GM08714 (cell line): ENCODE measurements around the gene OR5W2.
"Not testable (repeated sequence)": the region's sequence is repeated elsewhere in the genome, so short reads cannot be mapped to it uniquely, and the experiment has no call there.

Experiments used
- H3K4me3 ChIP-seq: fragments of 200-500 bp; sonication (Bioruptor generic); 2 replicates; pipeline ENCODE4 v1.5.1; 2014; ENCODE audit warnings: mild to moderate bottlenecking, low read length, inconsistent platforms
- ZNF274 ChIP-seq: IDR thresholded peaks from 2 replicates; pipeline ENCODE4 v1.6.1; 2012; ENCODE audit warnings: mild to moderate bottlenecking, low read depth, low read length

Gene OR5W2

GRCh38 chr11:55914482-55914881, at the start of gene OR5W2:
TSS of gene OR5W2 (minus strand) at chr11:55914582. CDS start at chr11:55914582, 0 bp downstream.
- TF ChIP-seq ZNF274, result no peak
- no peak within 1 kb of the TSS for H3K4me3 ChIP-seq

- TF ChIP-seq ZNF274, result no peak
- no peak overlapping the region for H3K4me3 ChIP-seq
Observed at GRCh38 chr11:55956521-55956920, 42.1 kb upstream of the OR5W2 start.

DNA sequence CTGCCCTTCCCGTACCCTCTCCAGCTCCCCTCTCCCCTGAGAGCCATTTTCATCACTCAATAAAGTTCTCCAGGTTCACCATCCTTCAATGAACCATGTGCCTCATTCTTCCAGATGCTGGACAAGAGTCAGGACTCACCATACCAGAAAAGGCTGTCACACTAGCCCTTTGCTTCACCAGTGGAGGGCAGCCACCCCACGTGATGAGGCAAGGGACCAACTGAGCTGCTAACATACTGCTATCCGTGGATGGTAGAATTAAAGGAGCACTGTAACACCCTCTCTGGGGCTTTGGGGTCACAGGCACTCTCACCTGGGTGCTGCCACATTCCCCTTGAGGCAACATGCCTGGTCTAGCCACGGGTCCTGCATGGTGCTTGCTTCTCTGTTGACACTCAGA, 34.9 kb upstream of the OR5W2 start:
- H3K4me3 ChIP-seq, result no peak overlapping the region
- no peak for TF ChIP-seq ZNF274

DNA sequence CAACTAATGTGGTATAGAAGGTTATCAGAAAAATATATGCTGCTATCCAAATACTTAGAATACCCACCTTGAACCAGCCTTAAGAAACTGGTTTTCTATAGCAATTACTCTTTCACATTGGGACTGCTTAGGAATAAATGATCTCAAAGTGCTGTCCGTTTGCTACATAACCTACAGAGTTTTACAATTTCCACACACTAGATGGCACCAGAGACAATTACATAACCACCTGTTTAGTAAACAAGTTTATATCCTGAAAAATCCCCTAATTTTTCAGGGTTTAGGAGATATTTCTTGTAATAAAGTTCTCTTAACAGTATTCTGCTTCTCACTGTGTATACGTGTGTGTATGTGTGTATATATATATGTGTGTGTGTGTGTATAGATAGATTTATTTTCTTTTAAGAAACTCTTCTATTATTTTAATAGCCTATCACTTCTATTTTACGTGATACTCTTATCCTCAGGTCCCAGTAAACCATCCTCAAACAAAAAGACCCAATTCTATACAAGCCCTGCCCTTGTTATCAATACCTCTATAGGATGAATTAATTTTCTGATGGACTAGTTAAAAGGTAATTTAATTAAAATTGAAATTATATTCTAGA, 28.5 kb upstream of the OR5W2 start:
- H3K4me3 ChIP-seq, result no peak overlapping the region
- no peak for TF ChIP-seq ZNF274

- H3K4me3 ChIP-seq, result no peak within 1 kb of the TSS
- TF ChIP-seq ZNF274, result no peak
Observed at GRCh38 chr11:55936300-55936699, 21.9 kb upstream of the OR5W2 start, which contains the start of gene OR5I1. TSS of gene OR5I1 (minus strand) at chr11:55936400. CDS start at chr11:55936400, 0 bp downstream.

GRCh38 chr11:55920537-55920936, 6.2 kb upstream of the OR5W2 start:
- TF ChIP-seq ZNF274, result no peak
- H3K4me3 ChIP-seq, result no peak overlapping the region

GRCh38 chr11:55902308-55902707, 12.1 kb downstream of the OR5W2 start:
- no peak for TF ChIP-seq ZNF274
- H3K4me3 ChIP-seq, result no peak overlapping the region

DNA sequence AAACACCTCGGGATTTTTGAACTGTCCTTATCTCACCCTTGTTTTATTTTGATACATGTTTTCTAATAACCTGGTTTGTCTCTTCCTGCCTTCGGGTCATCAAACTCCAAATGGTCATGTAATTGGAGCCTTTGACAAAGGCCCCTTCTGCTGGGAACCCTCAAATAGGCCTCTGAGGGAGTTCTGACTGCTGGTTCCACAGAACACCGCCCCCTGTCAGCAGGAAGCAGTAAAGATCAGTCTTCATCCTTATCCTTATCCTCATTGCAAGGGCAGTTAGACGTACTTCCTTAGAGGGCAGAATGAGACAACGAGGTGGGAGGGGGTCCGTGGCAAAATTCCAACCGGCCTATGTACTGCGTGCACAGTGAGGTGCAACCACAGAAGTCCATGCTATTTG, 19.2 kb downstream of the OR5W2 start:
- H3K4me3 ChIP-seq, result no peak overlapping the region
- TF ChIP-seq ZNF274, result no peak

GRCh38 chr11:55885481-55885880, 28.9 kb downstream of the OR5W2 start:
- H3K4me3 ChIP-seq, result not testable (repeated sequence)

DNA sequence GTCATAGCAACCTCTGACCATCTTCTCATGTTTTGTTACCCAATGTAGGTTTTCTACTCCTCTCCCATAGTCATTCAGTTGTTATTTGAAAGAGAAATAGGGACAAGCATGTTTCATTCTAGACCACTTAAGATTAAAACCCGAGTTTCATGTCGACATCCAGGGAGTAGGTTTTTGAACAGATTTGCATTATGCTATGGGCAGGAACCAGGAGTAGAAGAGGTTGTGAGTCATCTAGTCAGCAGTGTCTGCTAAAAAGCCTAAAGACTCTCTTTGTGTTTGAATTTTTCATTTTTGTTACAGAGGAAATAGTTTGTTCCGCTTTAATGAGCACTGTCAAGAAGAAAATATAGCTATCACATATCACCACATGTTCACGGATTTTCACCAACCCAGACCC, 29.4 kb downstream of the OR5W2 start:
- H3K4me3 ChIP-seq, result not testable (repeated sequence)

GRCh38 chr11:55882997-55883396, 31.4 kb downstream of the OR5W2 start, which contains the start of gene TRIM51:
TSS of gene TRIM51 (plus strand) at chr11:55883297. CDS start at chr11:55885429, 2,132 bp downstream.
- not testable (repeated sequence) for H3K4me3 ChIP-seq

DNA sequence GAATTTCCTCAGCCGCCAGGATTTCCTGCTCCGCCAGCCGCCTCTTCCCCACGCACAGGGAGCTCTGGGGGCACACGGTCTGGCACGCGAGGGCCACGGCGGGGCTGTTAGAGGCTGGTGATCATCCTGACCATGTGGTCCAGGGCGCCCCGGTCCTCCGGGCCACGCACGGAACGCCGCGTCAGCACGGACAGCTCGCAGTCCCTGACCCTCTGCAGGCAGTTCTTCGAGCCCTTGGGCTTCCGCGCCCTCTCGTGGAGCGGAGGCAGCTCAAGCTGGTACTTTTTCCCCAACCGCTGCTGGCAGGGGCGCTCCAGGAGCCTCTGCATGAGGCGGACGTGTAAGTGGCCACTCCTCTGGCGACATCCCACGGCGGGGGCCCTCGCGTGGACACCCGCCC, 41.2 kb downstream of the OR5W2 start:
- H3K4me3 ChIP-seq, result not testable (repeated sequence)

GRCh38 chr11:55872731-55873130, 41.7 kb downstream of the OR5W2 start:
- not testable (repeated sequence) for H3K4me3 ChIP-seq

GRCh38 chr11:55867354-55867753, 47.0 kb downstream of the OR5W2 start:
- H3K4me3 ChIP-seq, result not testable (repeated sequence)
